Measurements from ENCODE around the gene PAH. TPM values are rescaled to one million over a fixed set of nuclear protein-coding genes. Genes with fewer than 3 reads are reported as not detected.

Gene PAH
- total RNA-seq, 1 donor: not detected

DNA sequence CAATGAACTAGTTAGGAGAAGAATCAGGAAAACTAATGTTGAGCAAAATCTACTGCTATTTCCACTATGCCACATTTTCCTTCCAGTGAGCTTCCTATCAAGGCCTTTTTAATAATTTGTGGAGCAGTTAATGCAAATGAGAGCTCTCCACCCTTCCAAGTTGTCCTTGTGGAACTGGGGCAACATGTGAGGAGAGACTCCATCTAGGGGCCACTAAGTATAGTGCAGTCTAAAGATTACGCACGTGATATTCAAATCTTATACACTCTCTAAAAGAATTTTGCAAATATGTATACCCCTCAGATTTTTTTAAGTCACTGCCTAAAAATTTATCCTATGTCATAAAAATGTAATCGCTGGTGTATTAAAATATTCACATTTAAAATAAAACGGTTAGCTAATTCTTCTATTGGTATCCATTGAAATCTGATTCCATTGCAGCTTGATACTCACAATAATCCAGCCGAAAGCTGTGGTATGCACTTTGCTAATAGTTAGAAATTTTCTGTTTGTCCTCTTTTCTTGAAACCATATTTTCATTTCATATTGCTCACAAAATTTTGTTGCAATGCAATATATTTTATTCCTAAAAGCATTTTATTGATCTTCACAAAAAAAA is 100.1 kb downstream of the PAH start:
- no peak overlapping the region for H3K4me3 ChIP-seq (ENCODE audit: low read depth, low read length)
- DNase-seq (ENCODE audit: low read depth): peak; percentile 11
- TF ChIP-seq, protein P1, sequence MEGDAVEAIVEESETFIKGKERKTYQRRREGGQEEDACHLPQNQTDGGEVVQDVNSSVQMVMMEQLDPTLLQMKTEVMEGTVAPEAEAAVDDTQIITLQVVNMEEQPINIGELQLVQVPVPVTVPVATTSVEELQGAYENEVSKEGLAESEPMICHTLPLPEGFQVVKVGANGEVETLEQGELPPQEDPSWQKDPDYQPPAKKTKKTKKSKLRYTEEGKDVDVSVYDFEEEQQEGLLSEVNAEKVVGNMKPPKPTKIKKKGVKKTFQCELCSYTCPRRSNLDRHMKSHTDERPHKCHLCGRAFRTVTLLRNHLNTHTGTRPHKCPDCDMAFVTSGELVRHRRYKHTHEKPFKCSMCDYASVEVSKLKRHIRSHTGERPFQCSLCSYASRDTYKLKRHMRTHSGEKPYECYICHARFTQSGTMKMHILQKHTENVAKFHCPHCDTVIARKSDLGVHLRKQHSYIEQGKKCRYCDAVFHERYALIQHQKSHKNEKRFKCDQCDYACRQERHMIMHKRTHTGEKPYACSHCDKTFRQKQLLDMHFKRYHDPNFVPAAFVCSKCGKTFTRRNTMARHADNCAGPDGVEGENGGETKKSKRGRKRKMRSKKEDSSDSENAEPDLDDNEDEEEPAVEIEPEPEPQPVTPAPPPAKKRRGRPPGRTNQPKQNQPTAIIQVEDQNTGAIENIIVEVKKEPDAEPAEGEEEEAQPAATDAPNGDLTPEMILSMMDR (IDR thresholded peaks at IDR 0.05; ENCODE audit: insufficient read depth, low read length): peak; percentile 55

DNA sequence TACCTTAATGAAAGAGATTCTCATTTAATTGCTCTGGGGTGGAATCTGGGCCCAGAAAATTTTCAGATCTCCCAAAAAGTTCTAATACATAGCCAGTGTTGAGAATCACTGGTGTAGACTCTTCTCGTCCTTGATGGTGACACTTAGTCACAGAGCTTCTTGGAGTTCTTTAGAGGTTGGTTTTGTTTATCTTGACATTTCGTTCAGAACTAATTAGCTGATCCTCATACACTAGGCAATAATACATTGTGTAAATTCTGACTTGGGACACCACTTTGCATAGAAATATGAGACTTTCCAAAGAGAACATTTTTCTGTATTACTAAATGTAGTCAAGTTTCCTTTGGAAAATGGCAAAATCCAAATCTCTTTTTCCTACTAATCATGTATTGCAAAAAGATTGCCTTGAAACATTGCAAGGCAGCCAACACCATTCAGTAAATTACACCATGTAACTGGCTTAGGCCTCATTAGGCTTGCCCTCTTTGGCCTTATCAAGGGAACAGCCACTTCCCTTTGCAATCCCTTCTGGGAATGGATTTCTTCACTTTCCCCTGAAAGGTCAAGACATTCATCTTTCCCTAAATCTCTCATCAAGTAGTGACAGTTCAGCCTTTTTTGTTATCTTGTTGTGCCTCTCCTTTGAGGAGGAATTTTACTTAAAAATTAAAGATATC is 102.2 kb downstream of the PAH start:
- TF ChIP-seq, protein P1 (IDR thresholded peaks at IDR 0.05; ENCODE audit: insufficient read depth, low read length): no peak
- no peak for DNase-seq (ENCODE audit: low read depth)
- no peak overlapping the region for H3K4me3 ChIP-seq (ENCODE audit: low read depth, low read length)

DNA sequence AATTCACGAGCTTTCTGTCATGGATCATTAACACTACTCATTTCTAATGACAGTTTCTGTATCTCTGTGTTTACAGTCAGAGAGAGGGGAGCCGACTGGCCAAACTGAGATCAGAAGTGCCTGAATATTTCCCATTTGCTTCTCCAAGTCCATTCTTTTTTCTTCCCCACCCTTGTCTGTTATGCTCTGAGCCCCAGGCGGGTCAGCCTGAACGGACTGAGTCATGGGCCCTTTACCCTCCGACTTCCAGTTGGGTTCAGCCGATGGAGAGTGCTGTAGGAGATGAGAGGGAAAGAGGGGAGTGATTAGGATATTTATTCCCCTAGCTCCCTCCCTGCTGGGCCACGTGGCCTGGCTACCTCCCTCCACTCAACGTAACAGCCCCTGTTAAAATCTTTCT is 104.7 kb downstream of the PAH start:
- no peak overlapping the region for H3K4me3 ChIP-seq (ENCODE audit: low read depth, low read length)
- TF ChIP-seq, protein P1 (IDR thresholded peaks at IDR 0.05; ENCODE audit: insufficient read depth, low read length): no peak
- DNase-seq (ENCODE audit: low read depth): no peak

DNA sequence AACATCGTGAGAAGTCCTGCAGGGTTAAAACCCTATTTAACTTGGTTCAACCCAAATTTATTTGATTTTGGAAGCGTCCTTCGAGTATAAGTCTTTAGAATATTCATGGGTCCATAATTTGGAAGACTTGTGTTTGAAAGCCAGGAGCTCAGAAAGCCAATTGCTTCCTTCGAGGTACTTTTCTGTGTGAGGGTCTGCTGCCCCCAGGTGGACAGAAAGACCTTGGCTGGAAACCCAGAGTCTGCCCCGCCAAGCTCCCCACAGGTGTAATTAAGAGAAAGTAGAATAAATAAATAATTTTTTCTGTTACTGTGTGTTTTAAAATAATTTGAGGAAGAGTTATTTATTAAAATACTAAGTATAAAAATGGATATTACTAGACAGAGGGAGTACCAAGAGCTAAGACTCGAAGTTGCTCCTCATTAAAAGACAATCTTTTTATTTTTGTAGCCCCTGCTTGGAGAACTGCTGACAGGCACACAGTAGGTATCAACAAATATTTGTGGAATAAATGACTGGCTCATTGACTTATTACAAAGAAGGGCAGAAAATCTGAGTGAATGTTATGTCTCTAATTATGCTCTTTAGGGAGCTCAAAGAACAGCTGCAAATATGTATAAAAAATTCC is 105.8 kb downstream of the PAH start:
- DNase-seq (ENCODE audit: low read depth): no peak
- no peak overlapping the region for H3K4me3 ChIP-seq (ENCODE audit: low read depth, low read length)
- TF ChIP-seq, protein P1 (IDR thresholded peaks at IDR 0.05; ENCODE audit: insufficient read depth, low read length): no peak

DNA sequence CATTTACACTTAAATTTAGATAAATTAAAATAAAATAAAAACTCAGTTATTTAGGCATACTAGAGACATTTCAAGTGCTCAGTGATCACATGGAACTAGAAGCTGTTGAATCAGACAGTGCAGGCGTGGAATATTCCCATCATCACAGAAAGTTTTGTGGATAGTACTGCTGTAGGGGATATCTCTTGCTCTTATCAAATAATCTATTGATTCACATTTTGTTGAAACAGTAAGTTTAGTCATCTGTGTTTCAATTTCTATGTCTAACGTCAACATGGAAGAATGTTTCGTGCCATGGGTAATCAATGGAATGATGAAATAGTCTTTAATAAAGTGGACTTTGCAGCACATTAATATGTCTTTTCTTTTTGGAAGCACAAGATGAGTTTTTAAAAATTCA is 108.6 kb downstream of the PAH start:
- H3K4me3 ChIP-seq (ENCODE audit: low read depth, low read length): no peak overlapping the region
- TF ChIP-seq, protein P1 (IDR thresholded peaks at IDR 0.05; ENCODE audit: insufficient read depth, low read length): no peak
- DNase-seq (ENCODE audit: low read depth): no peak

DNA sequence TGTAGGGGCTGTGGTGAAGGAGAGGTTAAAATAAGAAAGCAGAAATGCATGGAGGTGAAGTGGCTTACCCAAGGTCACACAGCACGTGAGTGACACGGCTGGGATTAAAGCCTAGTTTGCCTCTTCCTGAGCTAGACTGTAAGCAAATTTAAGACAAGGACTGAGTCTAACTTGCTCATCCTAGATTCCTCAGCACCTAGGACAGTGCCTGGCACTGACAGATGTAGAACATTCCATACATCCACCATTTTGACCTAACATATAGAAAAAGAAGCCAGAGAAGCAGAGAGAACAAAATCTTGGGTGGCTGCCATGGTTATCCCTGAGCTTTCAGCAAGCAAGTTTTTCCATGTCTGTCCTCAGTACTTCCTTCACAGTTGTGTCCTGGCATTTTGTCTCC is 110.5 kb downstream of the PAH start:
- TF ChIP-seq, protein P1 (IDR thresholded peaks at IDR 0.05; ENCODE audit: insufficient read depth, low read length): no peak
- no peak for DNase-seq (ENCODE audit: low read depth)
- no peak overlapping the region for H3K4me3 ChIP-seq (ENCODE audit: low read depth, low read length)
